A549 (cell line): ENCODE data around the gene DPM3.

ENCODE experiments used
- CBX8 ChIP-seq: fragments of 200-600 bp; sonication (generic); IDR thresholded peaks from 2 replicates; pipeline ENCODE4 v1.6.1; 2016
- CEBPB ChIP-seq, 2 experiments: fragments of >200 bp in 1 of 2; sonication (Bioruptor Twin) in 1 of 2; formaldehyde crosslinking in 1 of 2; IDR thresholded peaks; 2 replicates each; pipeline ENCODE4 v1.6.1; 2012 to 2016
- CHD2 ChIP-seq: fragments of 150-350 bp; IDR thresholded peaks from 2 replicates; pipeline ENCODE4 v1.6.1; 2014; ENCODE audit warnings: low read length; ENCODE audit not compliant: partially characterized antibody
- CHD4 ChIP-seq: fragments of 200-600 bp; sonication (generic); IDR thresholded peaks from 2 replicates; pipeline ENCODE4 v1.6.1; 2016; ENCODE audit warnings: antibody characterized with exemption, mild to moderate bottlenecking, borderline replicate concordance
- CTCF ChIP-seq: fragments of >200 bp; sonication (Bioruptor Twin); formaldehyde crosslinking; IDR thresholded peaks from 3 replicates; pipeline ENCODE4 v1.5.1; 2016
- ELK1 ChIP-seq: fragments of 150-350 bp; IDR thresholded peaks from 2 replicates; pipeline ENCODE4 v1.6.1; 2014; ENCODE audit warnings: low read depth, mild to moderate bottlenecking, low read length
- HDAC2 ChIP-seq: fragments of 200-600 bp; sonication (generic); IDR thresholded peaks from 2 replicates; pipeline ENCODE4 v1.6.1; 2016
- PHF8 ChIP-seq: fragments of 200-600 bp; sonication (generic); IDR thresholded peaks from 2 replicates; pipeline ENCODE4 v1.6.1; 2016; ENCODE audit warnings: low read depth, mild to moderate bottlenecking, antibody characterized with exemption, moderate library complexity, borderline replicate concordance
- POLR2A ChIP-seq: IDR thresholded peaks from 2 replicates; pipeline ENCODE4 v1.6.1; 2012; ENCODE audit warnings: mild to moderate bottlenecking, low read length
- RAD21 ChIP-seq, 2 experiments: fragments of >200 bp in 1 of 2; sonication (Bioruptor Twin) in 1 of 2; formaldehyde crosslinking in 1 of 2; IDR thresholded peaks in 1 of 2; conservative IDR thresholded peaks in 1 of 2; 2 replicates in 1 of 2; 3 replicates in 1 of 2; pipeline ENCODE4 v1.6.1; 2012 to 2018; ENCODE audit warnings: inconsistent platforms in 1 of 2
- RCOR1 ChIP-seq: fragments of 150-350 bp; IDR thresholded peaks from 2 replicates; pipeline ENCODE4 v1.6.1; 2014; ENCODE audit warnings: antibody characterized with exemption, low read length, low read depth

- TF ChIP-seq CHD2 (no peak), POLR2A (no peak), ELK1 (no peak), CTCF (no peak), RCOR1 (no peak), HDAC2 (no peak), PHF8 (no peak), CHD4 (no peak), CEBPB (IDR thresholded peaks at IDR 0.05) (no peak), RAD21 (conservative IDR thresholded peaks at IDR 0.05 in 1 of 2, IDR thresholded peaks at IDR 0.05 in 1 of 2) (no peak), CBX8 (no peak)
Observed at GRCh38 chr1:155160128-155160527, 19.8 kb upstream of the DPM3 start.
